ENCODE measurements around the gene CLDN19. TPM values are rescaled to one million over a fixed set of nuclear protein-coding genes. Genes with fewer than 3 reads are reported as not detected.

The CLDN19 gene
- total and polyA plus RNA-seq, 9 of the 15 experiments (the other 6 are each of a cell fraction or from before 2014, with no cell fraction given): not detected

- TF ChIP-seq MNT (conservative IDR thresholded peaks at IDR 0.05) (no peak), BRCA1 (IDR thresholded peaks at IDR 0.05) (no peak), BRCA1 (CRISPR knock-in tag; IDR thresholded peaks at IDR 0.05) (no peak), POLR2H (tag; IDR thresholded peaks at IDR 0.05; ENCODE audit: low read depth) (no peak), XRCC5 (IDR thresholded peaks at IDR 0.05; ENCODE audit: low read depth, low read length) (0 out of 2 replicates have a peak, but pooled peaks have one; percentile 37), ZNF511 (CRISPR knock-in tag; IDR thresholded peaks at IDR 0.05) (peak; percentile 57; the same call in 1 of the 2 replicates), TAF1 (IDR thresholded peaks at IDR 0.05; ENCODE audit: control insufficient read depth, extremely low read depth, insufficient read depth, low read length, severe bottlenecking) (no peak), ZBTB5 (IDR thresholded peaks at IDR 0.05) (no peak), GABPB1 (CRISPR knock-in tag; IDR thresholded peaks at IDR 0.05) (no peak), PPARD (CRISPR knock-in tag; IDR thresholded peaks at IDR 0.05) (no peak), SREBF1 (IDR thresholded peaks at IDR 0.05; ENCODE audit: borderline replicate concordance, low read depth, low read length) (no peak), PHTF2 (CRISPR knock-in tag; IDR thresholded peaks at IDR 0.05) (no peak), PHB2 (IDR thresholded peaks at IDR 0.05; ENCODE audit: low read depth) (no peak), ZNF589 (CRISPR knock-in tag; IDR thresholded peaks at IDR 0.05; ENCODE audit: low read depth) (no peak), CEBPB (tag; IDR thresholded peaks at IDR 0.05) (peak; percentile 48; the same call in 1 of the 2 replicates), RHOXF2B (CRISPR knock-in tag; conservative IDR thresholded peaks at IDR 0.05) (no peak), LCOR (CRISPR knock-in tag; IDR thresholded peaks at IDR 0.05) (no peak), CBX2 (IDR thresholded peaks at IDR 0.05; ENCODE audit: insufficient read depth, low read length, poor library complexity, severe bottlenecking) (no peak), BRD4 (IDR thresholded peaks at IDR 0.05) (no peak), ELF2 (CRISPR knock-in tag; IDR thresholded peaks at IDR 0.05) (no peak), CEBPG (CRISPR knock-in tag; IDR thresholded peaks at IDR 0.05) (0 out of 2 replicates have a peak, but pooled peaks have one; percentile 27), CEBPG (tag; conservative IDR thresholded peaks at IDR 0.05 in 1 of 2, IDR thresholded peaks at IDR 0.05 in 1 of 2) (peak in 1 of 2 experiments; percentile 19; a peak in 1 of 4 replicates), KLF16 (IDR thresholded peaks at IDR 0.05) (0 out of 2 replicates have a peak, but pooled peaks have one; percentile 36), BHLHE40 (IDR thresholded peaks at IDR 0.05; ENCODE audit: low read length) (peak; percentile 81), MAFG (tag; conservative IDR thresholded peaks at IDR 0.05) (no peak), SMC3 (conservative IDR thresholded peaks at IDR 0.05; ENCODE audit: insufficient read depth, low read depth, low read length) (peak; percentile 53), SRSF7 (optimal IDR thresholded peaks at IDR 0.05; ENCODE audit: low read depth, low read length) (no peak), FIP1L1 (IDR thresholded peaks at IDR 0.05; ENCODE audit: low read depth, low read length, poor library complexity, severe bottlenecking) (no peak)
Measured at GRCh38 chr1:42736152-42736551, 3.9 kb downstream of the CLDN19 start (continued).
